Loucy (cell line): Measurements from ENCODE around the gene HMGCS2.

Source experiments
- H2AFZ ChIP-seq: fragments of 200-600 bp; sonication (generic); 2 replicates; pipeline ENCODE4 v1.6.0; 2016; ENCODE audit warnings: antibody characterized with exemption, mild to moderate bottlenecking, low read length, moderate library complexity
- H3F3A ChIP-seq: fragments of 200-600 bp; 2 replicates; pipeline ENCODE4 v1.6.0; 2016; ENCODE audit warnings: antibody characterized with exemption, low read depth, mild to moderate bottlenecking
- H3K27me3 ChIP-seq: fragments of 200-600 bp; sonication (generic); 2 replicates; pipeline ENCODE4 v1.6.1; 2014; ENCODE audit warnings: low read length, mild to moderate bottlenecking; ENCODE audit not compliant: insufficient read depth, poor library complexity, severe bottlenecking
- H3K36me3 ChIP-seq: fragments of 200-600 bp; sonication (generic); 2 replicates; pipeline ENCODE4 v1.6.1; 2016; ENCODE audit warnings: low read length; ENCODE audit not compliant: insufficient read depth
- H3K4me1 ChIP-seq: fragments of 200-600 bp; sonication (generic); 2 replicates; pipeline ENCODE4 v1.5.1; 2014; ENCODE audit warnings: low read length, mild to moderate bottlenecking; ENCODE audit not compliant: insufficient read depth, poor library complexity, severe bottlenecking
- H3K4me2 ChIP-seq: fragments of 200-600 bp; sonication (generic); 2 replicates; pipeline ENCODE4 v1.6.0; 2014; ENCODE audit warnings: antibody characterized with exemption, low read length, low read depth, mild to moderate bottlenecking; ENCODE audit not compliant: poor library complexity, severe bottlenecking
- H3K4me3 ChIP-seq: fragments of 200-600 bp; sonication (generic); 2 replicates; pipeline ENCODE4 v1.5.1; 2014; ENCODE audit warnings: low read length, mild to moderate bottlenecking, mixed read lengths; ENCODE audit not compliant: poor library complexity, severe bottlenecking
- H3K79me2 ChIP-seq: fragments of 200-600 bp; sonication (generic); 2 replicates; pipeline ENCODE4 v1.6.1; 2014; ENCODE audit warnings: low read length; ENCODE audit not compliant: insufficient read depth
- H3K9ac ChIP-seq: fragments of 200-600 bp; sonication (generic); 2 replicates; pipeline ENCODE4 v1.6.0; 2014; ENCODE audit warnings: mild to moderate bottlenecking, low read depth, low read length, moderate library complexity; ENCODE audit not compliant: poor library complexity, severe bottlenecking
- H3K9me2 ChIP-seq: fragments of 200-600 bp; sonication (generic); replicated peaks from 2 replicates; pipeline ENCODE4 v1.6.1; 2016; ENCODE audit warnings: low read depth, low read length, mixed read lengths
- H3K9me3 ChIP-seq: fragments of 200-600 bp; sonication (generic); 2 replicates; pipeline ENCODE4 v1.6.1; 2014; ENCODE audit warnings: mild to moderate bottlenecking, antibody characterized with exemption, low read length, low read depth; ENCODE audit not compliant: insufficient read depth
- H4K20me1 ChIP-seq: fragments of 200-600 bp; sonication (generic); 2 replicates; pipeline ENCODE4 v1.6.0; 2014; ENCODE audit warnings: antibody characterized with exemption, low read length, mild to moderate bottlenecking; ENCODE audit not compliant: insufficient read depth, poor library complexity, severe bottlenecking
- CTCF ChIP-seq: fragments of 200-600 bp; sonication (generic); conservative IDR thresholded peaks from 2 replicates; pipeline ENCODE4 v1.5.1; 2014; ENCODE audit warnings: mild to moderate bottlenecking, antibody characterized with exemption, low read length
- EZH2phosphoT487 ChIP-seq: fragments of 200-600 bp; IDR thresholded peaks from 2 replicates; pipeline ENCODE4 v1.6.1; 2018; ENCODE audit warnings: antibody characterized with exemption, mild to moderate bottlenecking, moderate library complexity, borderline replicate concordance

Gene HMGCS2

GRCh38 chr1:119778359-119778758 is 9.7 kb upstream of the HMGCS2 start:
- no peak overlapping the region for H3K4me2 ChIP-seq
- no peaks in the 10 kb centered on the region for H3K9me2 ChIP-seq
- H3K4me1 ChIP-seq, result no peaks in the 10 kb centered on the region
- H3K27me3 ChIP-seq, result no peaks in the 10 kb centered on the region
- no peaks in the 10 kb centered on the region for H3K36me3 ChIP-seq
- H4K20me1 ChIP-seq, result no peaks in the 10 kb centered on the region
- no peaks in the 10 kb centered on the region for H3F3A ChIP-seq
- no peak overlapping the region for H3K9ac ChIP-seq
- H3K4me3 ChIP-seq, result no peak overlapping the region
- no peaks in the 10 kb centered on the region for H3K79me2 ChIP-seq
- TF ChIP-seq EZH2phosphoT487 (no peak), CTCF (no peak)
- no peak overlapping the region for H2AFZ ChIP-seq
- no peaks in the 10 kb centered on the region for H3K9me3 ChIP-seq

- H3K27me3 ChIP-seq, result no peaks in the 10 kb centered on the region
- H3K4me2 ChIP-seq, result no peak overlapping the region
- H2AFZ ChIP-seq, result no peak overlapping the region
- no peaks in the 10 kb centered on the region for H3K9me3 ChIP-seq
- no peaks in the 10 kb centered on the region for H3F3A ChIP-seq
- TF ChIP-seq CTCF, result no peak
- no peak for TF ChIP-seq EZH2phosphoT487
- H3K9me2 ChIP-seq, result no peaks in the 10 kb centered on the region
- no peaks in the 10 kb centered on the region for H3K4me1 ChIP-seq
- H4K20me1 ChIP-seq, result no peaks in the 10 kb centered on the region
- H3K4me3 ChIP-seq, result no peak overlapping the region
- H3K79me2 ChIP-seq, result no peaks in the 10 kb centered on the region
- H3K9ac ChIP-seq, result no peak overlapping the region
- no peaks in the 10 kb centered on the region for H3K36me3 ChIP-seq
These were observed 6.2 kb upstream of the HMGCS2 start for GRCh38 chr1:119774746-119775490.

GRCh38 chr1:119773711-119774241 is 5.1 kb upstream of the HMGCS2 start:
- Histone ChIP-seq H2AFZ (no peak overlapping the region), H3K9me3 (no peaks in the 10 kb centered on the region), H3K4me1 (no peaks in the 10 kb centered on the region), H3K4me2 (no peak overlapping the region), H3K4me3 (no peak overlapping the region), H3K9me2 (no peaks in the 10 kb centered on the region), H3F3A (no peaks in the 10 kb centered on the region), H3K27me3 (no peaks in the 10 kb centered on the region), H3K9ac (no peak overlapping the region), H3K36me3 (no peaks in the 10 kb centered on the region), H4K20me1 (no peaks in the 10 kb centered on the region), H3K79me2 (no peaks in the 10 kb centered on the region)
- no peak for TF ChIP-seq CTCF
- no peak for TF ChIP-seq EZH2phosphoT487
